Measurements from ENCODE around the gene LDHAL6A.
"Not testable (repeated sequence)": the region's sequence is repeated elsewhere in the genome, so short reads cannot be mapped to it uniquely, and the experiment has no call there.

LDHAL6A gene

GRCh38 chr11:18455686-18456372 lies at the start of gene LDHAL6A:
LDHAL6A (plus strand) TSS chr11:18455856; CDS start chr11:18456681, 825 bp downstream.
- DNase-seq (ENCODE audit: low read depth in 3 of 3, low spot score in 1 of 3) = no peak

- not testable (repeated sequence) for DNase-seq (ENCODE audit: low read depth in 3 of 3, low spot score in 1 of 3)
Measured at GRCh38 chr11:18407400-18407799, 48.3 kb upstream of the LDHAL6A start.

DNA sequence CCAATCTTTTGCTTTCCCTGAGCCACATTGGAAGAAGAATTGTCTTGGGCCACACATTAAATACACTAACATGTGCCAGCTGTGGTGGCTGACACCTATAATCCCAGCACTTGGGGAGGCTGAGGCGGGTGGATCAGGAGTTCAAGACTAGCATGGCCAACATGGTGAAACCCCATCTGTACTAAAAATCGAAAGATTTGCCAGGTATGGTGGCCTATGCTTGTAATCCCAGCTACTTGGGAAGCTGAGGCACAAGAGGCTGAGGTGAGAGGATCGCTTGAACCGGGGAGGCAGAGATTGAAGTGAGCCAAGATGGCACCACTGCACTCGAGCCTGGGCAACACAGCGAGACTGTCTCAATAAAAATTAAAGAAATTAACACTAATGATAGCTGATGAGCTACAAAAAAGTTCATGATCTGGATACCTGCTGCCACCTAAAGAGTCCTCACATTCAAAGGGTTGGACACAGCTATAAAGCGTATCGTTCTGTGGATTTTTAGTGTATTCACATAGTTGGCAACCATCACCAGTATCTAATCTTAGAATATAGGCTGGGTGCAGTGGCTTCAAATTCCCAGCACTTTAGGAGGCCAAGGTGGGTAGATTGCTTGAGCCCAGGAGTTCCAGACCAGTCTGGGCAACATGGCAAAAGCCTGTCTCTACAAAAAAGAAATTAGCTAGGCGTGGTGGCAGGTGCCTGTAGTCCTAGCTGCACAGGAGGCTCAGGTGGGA lies 46.9 kb upstream of the LDHAL6A start:
- no peak for DNase-seq (ENCODE audit: low read depth in 3 of 3, low spot score in 1 of 3)

DNA sequence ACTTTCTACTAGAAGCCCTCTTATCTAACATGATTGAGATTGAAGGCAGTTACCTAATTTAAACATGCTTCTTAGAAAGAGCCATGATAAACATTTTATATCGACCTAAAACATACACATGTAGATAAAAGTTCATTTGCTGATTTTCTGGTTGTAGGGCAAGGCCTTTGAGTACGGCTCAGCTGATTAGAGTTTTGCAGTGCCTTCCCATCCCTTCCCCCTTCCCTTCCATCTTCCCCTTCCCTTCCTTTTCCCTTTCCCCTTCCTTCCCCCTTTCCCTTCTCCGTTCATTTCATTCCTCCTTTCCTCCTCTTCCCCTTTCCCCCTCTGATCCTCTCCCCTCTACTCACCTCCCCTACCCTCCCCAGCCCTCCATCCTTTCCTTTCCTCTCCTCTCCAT lies 39.2 kb upstream of the LDHAL6A start:
- no peak for DNase-seq (ENCODE audit: low read depth in 3 of 3, low spot score in 1 of 3)

GRCh38 chr11:18419040-18419439 lies 36.6 kb upstream of the LDHAL6A start:
- no peak for DNase-seq (ENCODE audit: low read depth in 3 of 3, low spot score in 1 of 3)

DNA sequence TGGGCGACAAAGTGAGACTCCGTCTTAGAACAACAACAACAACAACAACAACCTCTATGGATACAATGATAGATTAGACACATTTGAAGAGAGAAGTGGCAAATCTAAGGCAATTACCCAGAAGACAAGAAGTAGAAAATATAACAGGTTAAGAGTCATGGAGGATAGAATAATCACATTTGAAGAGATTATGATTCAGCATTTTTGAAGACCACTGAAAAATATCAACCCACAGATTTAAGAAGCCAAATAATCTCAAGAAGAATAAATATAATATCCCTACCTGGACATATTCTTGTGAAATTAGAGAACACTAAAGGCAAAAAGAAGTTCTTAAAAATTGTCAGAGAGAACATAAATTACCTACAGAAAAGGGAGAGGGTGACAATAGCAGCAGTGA lies 35.6 kb upstream of the LDHAL6A start:
- DNase-seq (ENCODE audit: low read depth in 3 of 3, low spot score in 1 of 3) = no peak

DNA sequence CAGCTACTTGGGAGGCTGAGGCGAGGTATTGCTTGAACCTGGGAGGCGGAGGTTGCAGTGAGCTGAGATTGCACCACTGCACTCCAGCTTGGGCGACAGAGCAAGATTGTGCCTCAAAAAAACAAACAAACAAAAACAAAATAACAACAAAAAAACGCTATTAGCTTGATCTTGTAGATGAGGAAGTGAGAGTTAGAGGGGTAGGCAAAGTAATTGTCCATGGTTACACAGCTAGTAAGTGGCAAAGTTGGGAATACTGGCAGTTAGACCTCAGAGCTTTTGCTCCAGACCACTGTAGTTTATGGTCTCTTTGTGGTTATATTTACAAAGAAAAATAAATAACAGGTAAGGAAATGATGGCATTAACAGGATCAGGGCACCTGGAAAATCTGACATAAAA lies 28.4 kb upstream of the LDHAL6A start:
- no peak for DNase-seq (ENCODE audit: low read depth in 3 of 3, low spot score in 1 of 3)

DNA sequence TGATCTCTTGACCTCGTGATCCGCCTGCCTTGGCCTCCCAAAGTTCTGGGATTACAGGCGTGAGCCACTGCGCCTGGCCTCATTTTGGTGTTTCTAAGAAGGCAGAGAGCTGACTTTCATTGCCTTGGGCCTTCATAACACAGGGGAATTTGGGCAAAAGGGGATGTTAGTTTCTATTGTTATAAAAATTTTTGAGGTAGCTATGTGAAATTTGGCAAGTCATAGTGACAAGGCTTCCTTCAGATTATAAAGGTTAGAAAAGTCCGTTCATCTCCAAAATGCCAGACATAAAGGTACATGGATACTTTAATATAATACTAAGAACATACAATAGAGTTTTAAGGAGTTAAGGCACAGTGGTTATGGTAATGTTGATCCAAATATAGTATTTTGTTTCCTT lies 26.3 kb upstream of the LDHAL6A start:
- no peak for DNase-seq (ENCODE audit: low read depth in 3 of 3, low spot score in 1 of 3)

- no peak for DNase-seq (ENCODE audit: low read depth in 3 of 3, low spot score in 1 of 3)
Measured at GRCh38 chr11:18438691-18439090, 17.0 kb upstream of the LDHAL6A start.

- DNase-seq (ENCODE audit: low read depth in 3 of 3, low spot score in 1 of 3) = no peak
Measured at GRCh38 chr11:18449251-18449650, 6.4 kb upstream of the LDHAL6A start.

DNA sequence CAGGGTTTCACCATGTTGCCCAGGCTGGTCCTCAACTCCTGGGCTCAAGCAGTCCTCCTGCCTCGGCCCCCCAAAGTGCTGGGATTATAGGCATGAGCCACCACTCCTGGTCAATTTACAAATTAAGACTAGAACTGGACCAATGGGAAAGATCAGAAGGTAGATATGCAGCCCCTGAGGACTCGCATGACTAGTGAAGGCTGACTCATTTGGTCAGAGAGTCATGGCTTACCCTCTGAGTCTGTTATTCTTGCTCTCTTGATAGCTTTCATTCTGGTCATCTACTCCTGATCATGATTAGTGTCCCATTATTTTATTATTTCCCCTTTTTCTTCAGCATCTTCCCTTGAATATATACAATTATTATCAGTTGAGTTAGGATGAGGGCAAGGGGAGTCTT lies 2.7 kb upstream of the LDHAL6A start:
- DNase-seq (ENCODE audit: low read depth in 3 of 3, low spot score in 1 of 3) = no peak

DNA sequence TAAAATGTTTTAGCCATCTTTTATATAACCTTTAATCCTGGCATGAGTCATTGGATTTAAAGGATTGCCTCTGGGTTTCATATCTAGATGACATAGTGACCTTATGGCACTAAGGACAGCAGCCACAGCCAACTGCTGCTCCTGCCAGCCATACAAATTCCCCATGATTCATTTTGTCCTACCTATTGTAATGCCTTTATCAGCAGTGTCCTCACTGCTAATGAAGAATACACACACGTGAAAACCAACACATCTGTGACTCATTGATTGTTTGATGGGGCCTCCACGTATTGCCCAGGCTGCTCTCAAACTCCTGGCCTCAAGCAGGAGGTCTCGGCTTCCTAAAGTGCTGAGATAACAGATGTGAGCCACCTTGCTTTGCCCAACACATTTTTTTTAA lies 1.8 kb downstream of the LDHAL6A start:
- no peak for DNase-seq (ENCODE audit: low read depth in 3 of 3, low spot score in 1 of 3)

DNA sequence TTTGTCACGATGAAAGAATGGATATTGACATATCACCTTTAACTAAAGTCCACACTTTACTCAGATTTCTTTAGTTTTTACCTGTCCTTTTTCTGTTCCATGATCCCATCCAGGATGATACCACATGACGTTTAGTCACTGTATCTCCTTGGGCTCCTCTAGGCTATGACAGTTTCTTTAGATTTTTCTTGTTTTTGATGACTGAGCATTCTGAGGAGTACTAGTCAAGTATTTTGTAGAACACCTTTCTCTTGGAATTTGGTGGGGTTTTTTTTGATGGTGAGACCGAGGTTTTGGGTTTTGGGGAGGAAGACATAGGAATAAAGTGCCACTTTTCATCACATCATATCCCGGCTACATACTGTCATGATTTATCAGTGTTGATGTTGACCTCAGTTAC lies 4.0 kb downstream of the LDHAL6A start:
- no peak for DNase-seq (ENCODE audit: low read depth in 3 of 3, low spot score in 1 of 3)

DNA sequence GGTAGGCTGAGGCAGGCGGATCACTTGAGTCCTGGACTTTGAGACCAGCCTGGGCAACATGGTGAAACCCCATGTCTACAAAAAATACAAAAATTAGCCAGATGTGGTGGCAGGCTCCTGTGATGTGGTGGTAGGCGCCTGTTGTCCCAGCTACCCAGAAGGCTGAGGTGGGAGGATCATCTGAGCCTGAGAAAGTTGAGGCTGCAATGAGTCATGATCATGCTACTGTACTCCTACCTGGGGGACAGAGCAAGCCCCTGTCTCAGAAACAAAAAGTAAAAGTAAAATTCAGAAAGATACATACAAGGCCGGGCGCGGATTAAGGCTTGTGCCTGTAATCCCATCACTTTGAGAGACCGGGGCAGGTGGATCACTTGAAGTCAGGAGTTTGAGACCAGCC lies 6.3 kb downstream of the LDHAL6A start:
- no peak for DNase-seq (ENCODE audit: low read depth in 3 of 3, low spot score in 1 of 3)

- no peak for DNase-seq (ENCODE audit: low read depth in 3 of 3, low spot score in 1 of 3)
Measured at GRCh38 chr11:18463439-18463838, 7.8 kb downstream of the LDHAL6A start.

- DNase-seq (ENCODE audit: low read depth in 3 of 3, low spot score in 1 of 3) = no peak
Measured at GRCh38 chr11:18466402-18466801, 10.7 kb downstream of the LDHAL6A start.

- DNase-seq (ENCODE audit: low read depth in 3 of 3, low spot score in 1 of 3) = no peak
Measured at GRCh38 chr11:18468059-18468458, 12.4 kb downstream of the LDHAL6A start.

DNA sequence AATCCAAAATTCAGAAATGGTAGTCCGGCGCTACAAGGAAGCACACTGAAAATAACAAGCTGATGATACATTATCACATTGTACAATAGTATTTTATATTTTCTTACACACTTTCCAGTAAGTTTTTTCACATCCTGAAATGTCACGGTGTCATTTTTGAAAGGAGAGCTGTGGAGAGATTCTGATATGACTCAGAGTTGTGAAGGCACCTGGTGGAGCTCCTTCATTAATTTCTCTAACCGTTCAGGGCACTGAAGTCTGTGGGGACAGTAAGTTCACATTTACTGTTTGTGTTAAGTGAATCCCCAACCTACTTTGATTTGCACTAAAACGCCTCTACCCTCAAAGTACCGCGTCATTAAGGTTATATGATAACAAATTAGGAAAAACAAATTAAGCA lies 13.3 kb downstream of the LDHAL6A start:
- no peak for DNase-seq (ENCODE audit: low read depth in 3 of 3, low spot score in 1 of 3)

DNA sequence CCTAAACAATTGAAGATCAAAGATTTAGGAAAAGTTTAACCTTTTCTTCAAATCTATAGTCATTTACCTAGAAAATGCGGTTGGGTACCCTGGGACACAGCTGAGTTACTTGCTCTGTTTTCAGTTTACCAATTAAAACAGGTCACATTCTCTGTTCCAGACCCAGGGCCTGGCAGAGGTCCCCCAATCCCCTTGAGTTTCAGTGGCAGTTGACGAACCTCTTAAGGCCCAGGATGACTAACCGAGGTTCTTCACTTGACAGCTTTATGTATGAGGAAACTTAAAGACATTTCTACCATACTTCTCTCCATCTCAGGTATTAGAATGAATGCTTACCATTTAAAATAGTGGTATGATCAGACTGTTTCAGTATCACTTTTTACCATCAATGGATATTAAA lies 16.3 kb downstream of the LDHAL6A start:
- DNase-seq (ENCODE audit: low read depth in 3 of 3, low spot score in 1 of 3) = no peak

DNA sequence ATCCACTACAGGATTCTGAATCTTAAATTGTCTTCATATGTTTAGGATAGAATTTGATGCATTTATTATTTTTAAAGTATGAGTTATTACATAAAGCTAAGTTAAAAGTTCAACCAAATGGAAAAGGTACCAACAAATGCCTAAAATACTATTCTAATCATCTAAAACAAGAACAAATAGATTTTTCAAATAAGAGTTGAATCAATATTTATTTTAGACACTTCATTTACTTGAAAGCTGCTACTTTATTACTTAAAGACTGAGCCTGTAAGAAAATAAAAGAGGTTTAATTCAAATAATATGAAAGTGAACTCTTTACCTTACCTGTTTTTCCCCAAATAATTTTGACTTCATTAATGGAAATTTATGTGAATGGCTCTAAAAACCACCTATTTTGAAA lies 16.9 kb downstream of the LDHAL6A start:
- no peak for DNase-seq (ENCODE audit: low read depth in 3 of 3, low spot score in 1 of 3)

- DNase-seq (ENCODE audit: low read depth in 3 of 3, low spot score in 1 of 3) = no peak
Measured at GRCh38 chr11:18479063-18479462, 23.4 kb downstream of the LDHAL6A start.

DNA sequence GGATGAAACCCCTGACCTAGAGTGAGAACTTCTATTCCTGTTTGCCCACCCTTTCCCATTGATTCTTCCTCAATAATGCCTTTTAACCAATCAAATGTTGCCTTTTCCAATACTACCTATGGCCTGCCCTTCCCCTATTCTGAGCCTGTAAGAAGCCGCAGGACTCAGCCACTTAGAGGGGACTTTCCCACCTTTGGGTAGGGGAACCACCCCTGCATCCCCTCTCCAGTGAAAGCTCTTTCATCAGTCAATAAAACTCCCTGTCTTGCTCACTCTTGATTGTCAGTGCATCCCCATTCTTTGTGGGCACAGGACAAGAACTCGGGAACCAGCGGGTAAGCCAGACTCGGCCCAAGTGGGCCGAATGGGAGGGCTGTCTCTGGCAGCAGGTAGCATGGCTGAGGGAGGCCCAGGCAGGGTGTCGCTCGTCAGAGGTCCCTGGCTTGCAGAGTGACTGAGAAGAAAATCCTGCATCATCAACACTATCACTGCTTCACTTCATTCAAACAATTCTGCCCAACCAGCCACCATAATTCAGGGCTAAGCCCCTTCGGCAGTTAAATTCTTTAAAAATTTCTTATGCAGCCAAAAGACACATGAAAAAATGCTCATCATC lies 30.4 kb downstream of the LDHAL6A start:
- DNase-seq (ENCODE audit: low read depth in 3 of 3, low spot score in 1 of 3) = no peak

Data from stimulated activated CD4-positive, alpha-beta T cell treated with anti-CD3 and anti-CD28 coated beads, TNF-alpha, amount 100 ng/mL, for 1 hour (primary cell).